Esophagus squamous epithelium (tissue), 5 donors: ENCODE results near the gene CD300LF. TPM values are rescaled to one million over a fixed set of nuclear protein-coding genes. Genes with fewer than 3 reads are reported as not detected.

Experiments
- DNase-seq: peaks from one replicate; lab custom pipeline; 2025; lab: John Stamatoyannopoulos, UW
- H3K27ac ChIP-seq, 4 donors: fragments of 200-600 bp; sonication (generic); one replicate each; pipeline ENCODE4 v1.5.1; 2016 to 2019; ENCODE audit warnings: mild to moderate bottlenecking in 1 of 4
- H3K27me3 ChIP-seq, 4 donors: fragments of 200-600 bp; sonication (generic); 1 replicate in 3 of 4; 2 replicates in 1 of 4; pipeline versions ENCODE4 v1.5.1 to v1.6.0; 2017 to 2021; ENCODE audit warnings: antibody characterized with exemption in 1 of 4
- H3K36me3 ChIP-seq, 3 donors: fragments of 200-600 bp; sonication (generic); one replicate each; pipeline ENCODE4 v1.5.1; 2016 to 2019
- H3K4me1 ChIP-seq, 3 donors: fragments of 200-600 bp; sonication (generic); one replicate each; pipeline ENCODE4 v1.5.1; 2017 to 2019
- H3K4me3 ChIP-seq, 4 donors: fragments of 200-600 bp; sonication (generic); 1 replicate in 3 of 4; 2 replicates in 1 of 4; pipeline ENCODE4 v1.5.1; 2016 to 2019; ENCODE audit warnings: mild to moderate bottlenecking in 2 of 4, moderate library complexity in 1 of 4
- H3K9me3 ChIP-seq, 3 donors: fragments of 200-600 bp; sonication (generic); one replicate each; pipeline ENCODE4 v1.5.1; 2016 to 2019
- POLR2A ChIP-seq, 4 donors: fragments of 450-650 bp; IDR thresholded peaks; one replicate each; pipeline ENCODE4 v1.6.1; 2017; ENCODE audit warnings: antibody characterized with exemption in 4 of 4, mild to moderate bottlenecking in 4 of 4, moderate library complexity in 3 of 4
- WGBS, 2 donors: methylation state at CpG; one replicate each; pipeline ENCODE4 v1.1.5; 2018; 5-methylcytosine and 5-hydroxymethylcytosine counted together
- intact Hi-C: fragments of 100-400 bp; cut with DNase I; formaldehyde crosslinking; loops from one replicate; pipeline ENCODE4 v1.15.0; 2022
- total RNA-seq, 4 donors: library from RNA; depleted of rRNA; stranded (reverse); fragments of >200 nt; gene quantifications; one replicate each; pipeline ENCODE4 v1.1.0, GENCODE V29; 2016
- TF ChIP-seq, protein P1 (sequence below), 6 experiments: fragments of 450-650 bp in 4 of 6; fragments of 200-600 bp in 2 of 6; sonication (generic) in 2 of 6; IDR thresholded peaks; one replicate each; pipeline ENCODE4 v1.5.1; 2016 to 2019; ENCODE audit warnings: antibody characterized with exemption in 6 of 6, mild to moderate bottlenecking in 4 of 6, moderate library complexity in 4 of 6
- donor health status: DM: yes; HTN: yes; CAD: no.

The CD300LF gene
- total RNA-seq, 4 donors from 2014 or later, result 0.48 to 1.3 (median 0.89) TPM

DNA sequence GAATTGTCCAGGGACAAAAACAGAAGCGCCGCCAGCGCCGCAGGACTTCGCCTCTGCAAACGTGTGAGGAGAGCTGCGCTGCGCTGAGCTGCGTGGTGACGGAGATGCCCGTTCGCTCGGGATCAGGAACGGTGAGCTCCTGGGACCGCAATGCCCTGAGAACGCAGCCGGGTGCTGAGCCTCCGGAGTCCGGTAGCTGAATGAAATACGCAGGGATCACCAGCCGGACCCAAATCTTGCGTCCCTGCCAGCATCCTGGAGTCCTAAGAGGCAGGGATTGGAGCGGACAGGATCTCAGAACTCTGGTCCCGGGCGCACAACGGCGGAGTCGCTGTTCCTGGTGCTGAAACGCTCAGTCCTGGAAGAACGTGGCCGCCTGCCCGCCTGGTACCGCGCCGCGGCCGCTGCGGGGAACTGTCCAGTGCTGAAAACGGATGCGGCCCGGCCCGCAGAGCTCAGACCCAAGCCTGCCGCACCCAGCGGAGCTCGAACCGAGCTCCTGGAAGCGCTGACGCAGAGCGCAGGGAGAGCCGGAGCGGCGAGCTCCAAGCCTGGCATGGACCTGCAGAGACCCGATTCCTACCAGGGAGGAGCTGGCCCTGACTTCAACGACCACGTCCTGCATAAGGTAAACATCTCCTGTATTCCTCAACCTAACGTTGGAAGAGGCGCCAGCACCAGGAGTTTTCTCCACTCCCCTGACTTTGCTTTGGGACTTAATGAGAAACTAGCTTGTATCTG is 41.5 kb downstream of the CD300LF start:
- intact Hi-C loops, result no loop called here
- H3K9me3 ChIP-seq, result no peaks in the 10 kb centered on the region
- peaks cover 0 to 84% (median 1%) of the 10 kb centered on the region in 4 donors for H3K27me3 ChIP-seq
- no peak overlapping the region for H3K27ac ChIP-seq
- H3K4me1 ChIP-seq, result no peaks in the 10 kb centered on the region
- no peak overlapping the region for H3K4me3 ChIP-seq
- TF ChIP-seq POLR2A (IDR thresholded peaks at IDR 0.05), result no peak
- TF ChIP-seq, protein P1, sequence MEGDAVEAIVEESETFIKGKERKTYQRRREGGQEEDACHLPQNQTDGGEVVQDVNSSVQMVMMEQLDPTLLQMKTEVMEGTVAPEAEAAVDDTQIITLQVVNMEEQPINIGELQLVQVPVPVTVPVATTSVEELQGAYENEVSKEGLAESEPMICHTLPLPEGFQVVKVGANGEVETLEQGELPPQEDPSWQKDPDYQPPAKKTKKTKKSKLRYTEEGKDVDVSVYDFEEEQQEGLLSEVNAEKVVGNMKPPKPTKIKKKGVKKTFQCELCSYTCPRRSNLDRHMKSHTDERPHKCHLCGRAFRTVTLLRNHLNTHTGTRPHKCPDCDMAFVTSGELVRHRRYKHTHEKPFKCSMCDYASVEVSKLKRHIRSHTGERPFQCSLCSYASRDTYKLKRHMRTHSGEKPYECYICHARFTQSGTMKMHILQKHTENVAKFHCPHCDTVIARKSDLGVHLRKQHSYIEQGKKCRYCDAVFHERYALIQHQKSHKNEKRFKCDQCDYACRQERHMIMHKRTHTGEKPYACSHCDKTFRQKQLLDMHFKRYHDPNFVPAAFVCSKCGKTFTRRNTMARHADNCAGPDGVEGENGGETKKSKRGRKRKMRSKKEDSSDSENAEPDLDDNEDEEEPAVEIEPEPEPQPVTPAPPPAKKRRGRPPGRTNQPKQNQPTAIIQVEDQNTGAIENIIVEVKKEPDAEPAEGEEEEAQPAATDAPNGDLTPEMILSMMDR (IDR thresholded peaks at IDR 0.05), result no peak
- 28 to 32% methylated on average over 11 to 26 of the region's 57 CpGs for WGBS, 2 donors
- H3K36me3 ChIP-seq, result no peaks in the 10 kb centered on the region
- no peak for DNase-seq

DNA sequence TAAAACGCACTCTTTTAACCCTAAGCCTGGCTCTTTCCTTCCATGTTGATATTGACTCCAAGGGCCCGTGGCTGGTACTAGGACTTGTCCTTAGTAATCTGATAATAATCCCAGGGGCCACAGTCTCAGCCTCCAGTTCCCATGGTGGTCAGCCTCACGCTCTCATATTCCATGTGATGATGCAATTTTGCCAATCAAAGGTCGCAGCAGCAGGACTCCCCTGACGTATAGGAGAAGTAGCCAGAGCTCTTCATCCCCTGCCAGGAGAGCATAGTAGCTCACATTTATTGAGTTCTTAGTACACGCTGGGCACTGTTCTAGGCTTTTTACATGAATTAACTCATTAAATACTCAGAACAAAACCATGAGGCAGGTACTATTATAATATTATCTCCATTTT is 42.4 kb downstream of the CD300LF start:
- no peak for DNase-seq
- whole genome bisulfite sequencing, 2 donors, result 78 to 80% methylated on average over 4 to 6 of the region's 6 CpGs
- Histone ChIP-seq H3K4me1 (no peaks in the 10 kb centered on the region), H3K27ac (no peak overlapping the region), H3K27me3 (peaks cover 0 to 84% (median 1%) of the 10 kb centered on the region in 4 donors), H3K4me3 (no peak overlapping the region), H3K9me3 (no peaks in the 10 kb centered on the region), H3K36me3 (no peaks in the 10 kb centered on the region)
- intact Hi-C loops, result no loop called here
- TF ChIP-seq, protein P1 (IDR thresholded peaks at IDR 0.05), result no peak
- TF ChIP-seq POLR2A (IDR thresholded peaks at IDR 0.05), result no peak

DNA sequence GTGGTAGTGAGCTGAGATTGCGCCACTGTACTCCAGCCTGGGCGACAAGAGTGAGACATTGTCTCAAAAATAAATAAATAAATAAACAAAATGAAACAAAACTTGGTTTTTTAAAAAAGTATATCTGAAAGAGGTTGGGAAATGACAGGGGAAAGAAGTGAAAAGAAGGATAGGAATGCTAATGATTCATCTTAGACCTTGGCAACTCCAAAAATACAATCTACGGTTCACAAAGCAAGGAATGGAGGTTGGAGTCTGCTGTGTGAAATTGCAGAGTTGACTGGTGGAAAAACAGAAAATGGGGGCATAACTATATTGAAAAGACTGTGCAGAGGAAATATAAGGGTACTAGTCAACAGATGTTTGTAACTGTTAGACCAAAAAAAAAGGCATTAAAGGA is 49.2 kb downstream of the CD300LF start:
- 53 to 90% methylated on average over 1 to 3 of the region's 3 CpGs for WGBS, 2 donors
- intact Hi-C loops, result no loop called here

GRCh38 chr17:74659889-74660288 is 52.8 kb downstream of the CD300LF start:
- no peak overlapping the region for H3K4me3 ChIP-seq
- H3K36me3 ChIP-seq, result no peaks in the 10 kb centered on the region
- no peak for TF ChIP-seq POLR2A (IDR thresholded peaks at IDR 0.05)
- TF ChIP-seq, protein P1 (IDR thresholded peaks at IDR 0.05), result no peak
- no peak overlapping the region for H3K27ac ChIP-seq
- peaks cover 0 to 89% (median 2%) of the 10 kb centered on the region in 4 donors for H3K27me3 ChIP-seq
- WGBS, 2 donors, result 58 to 69% methylated on average over 4 of the region's 4 CpGs
- intact Hi-C loops, result loop anchor here (5.0 kb wide), 1 partner anchor 72 kb away; no protein-coding TSS in a partner anchor
- no peaks in the 10 kb centered on the region for H3K4me1 ChIP-seq
- DNase-seq, result no peak
- no peaks in the 10 kb centered on the region for H3K9me3 ChIP-seq

More for the DNA sequence above, 49.2 kb downstream of the CD300LF start:
- no peak for DNase-seq
- H3K27me3 ChIP-seq, result peaks cover 0 to 88% (median 2%) of the 10 kb centered on the region in 4 donors
- H3K36me3 ChIP-seq, result no peaks in the 10 kb centered on the region
- no peaks in the 10 kb centered on the region for H3K4me1 ChIP-seq
- no peak overlapping the region for H3K4me3 ChIP-seq
- no peak for TF ChIP-seq POLR2A (IDR thresholded peaks at IDR 0.05)
- TF ChIP-seq, protein P1 (IDR thresholded peaks at IDR 0.05), result no peak
- H3K9me3 ChIP-seq, result no peaks in the 10 kb centered on the region
- no peak overlapping the region for H3K27ac ChIP-seq

DNA sequence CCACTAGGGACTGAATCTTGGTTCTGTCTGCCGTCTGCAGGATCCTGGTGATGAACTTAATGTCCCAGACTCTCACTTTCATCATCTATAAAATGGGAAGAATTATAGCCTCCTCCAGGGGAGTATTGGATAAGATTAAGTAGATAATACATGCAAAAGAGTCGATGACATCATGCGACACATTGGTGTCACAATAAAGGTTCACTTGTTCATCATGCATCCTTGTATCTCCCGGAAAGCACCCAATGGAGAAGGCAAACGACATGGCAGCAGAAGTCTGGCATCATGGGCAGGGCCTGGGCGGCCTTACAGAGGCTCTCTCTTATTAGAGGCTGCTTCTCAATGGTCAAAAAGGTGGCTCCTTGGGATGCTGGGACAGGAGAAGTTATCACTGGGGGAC is 54.1 kb downstream of the CD300LF start:
- H3K4me3 ChIP-seq, result no peak overlapping the region
- DNase-seq, result no peak
- intact Hi-C loops, result loop anchor here (5.0 kb wide), 1 partner anchor 74 kb away; no protein-coding TSS in a partner anchor

More for the DNA sequence above, 54.1 kb downstream of the CD300LF start:
- TF ChIP-seq, protein P1 (IDR thresholded peaks at IDR 0.05), result no peak
- TF ChIP-seq POLR2A (IDR thresholded peaks at IDR 0.05), result no peak
- no peak overlapping the region for H3K27ac ChIP-seq
- H3K27me3 ChIP-seq, result peaks cover 0 to 89% (median 0%) of the 10 kb centered on the region in 4 donors
- WGBS, 2 donors, result 77 to 80% methylated on average over 4 to 6 of the region's 6 CpGs
- H3K9me3 ChIP-seq, result no peaks in the 10 kb centered on the region
- no peaks in the 10 kb centered on the region for H3K36me3 ChIP-seq
- H3K4me1 ChIP-seq, result no peaks in the 10 kb centered on the region
